HepG2 (cell line): ENCODE data around the gene CASS4. TPM values are rescaled to one million over a fixed set of nuclear protein-coding genes. Genes with fewer than 3 reads are reported as not detected.

Experiments
- CBX1 ChIP-seq: IDR thresholded peaks from one replicate; pipeline ENCODE4 v1.6.1; 2016; ENCODE audit warnings: antibody characterized with exemption, low read depth
- CEBPZ ChIP-seq: IDR thresholded peaks from 2 replicates; pipeline ENCODE4 v1.6.1; 2012; ENCODE audit warnings: low read length, improper control_type of control experiment
- HMG20A ChIP-seq: IDR thresholded peaks from 2 replicates; pipeline ENCODE4 v1.6.1; 2016; ENCODE audit warnings: borderline replicate concordance
- IKZF4 ChIP-seq: sonication (generic); formaldehyde crosslinking; IDR thresholded peaks from 2 replicates; pipeline ENCODE4 v1.5.1; 2020; ENCODE audit warnings: borderline replicate concordance, mild to moderate bottlenecking, low read depth, missing genetic modification reagents; ENCODE audit errors: not compliant biosample characterization
- NFATC3 ChIP-seq: sonication (generic); formaldehyde crosslinking; IDR thresholded peaks from 2 replicates; pipeline ENCODE4 v1.5.1; 2020; ENCODE audit warnings: mild to moderate bottlenecking, missing genetic modification reagents
- NFKBIZ ChIP-seq: IDR thresholded peaks from 2 replicates; pipeline ENCODE4 v1.6.1; 2018; ENCODE audit warnings: missing genetic modification reagents, missing compliant biosample characterization
- RBAK ChIP-seq: sonication (generic); formaldehyde crosslinking; IDR thresholded peaks from 2 replicates; pipeline ENCODE4 v1.5.1; 2020; ENCODE audit warnings: mild to moderate bottlenecking, missing genetic modification reagents
- SIX1 ChIP-seq: sonication (generic); formaldehyde crosslinking; IDR thresholded peaks from 2 replicates; pipeline ENCODE4 v1.4.0; 2020; ENCODE audit warnings: missing genetic modification reagents, borderline replicate concordance
- SKIL ChIP-seq: sonication (generic); formaldehyde crosslinking; IDR thresholded peaks from 2 replicates; pipeline ENCODE4 v1.8.0; 2022; ENCODE audit warnings: missing genetic modification reagents, mild to moderate bottlenecking, moderate library complexity, borderline replicate concordance
- THRA ChIP-seq: sonication (generic); formaldehyde crosslinking; IDR thresholded peaks from 2 replicates; pipeline ENCODE4 v1.4.0; 2020; ENCODE audit warnings: missing genetic modification reagents, borderline replicate concordance
- ZBTB21 ChIP-seq: sonication (generic); formaldehyde crosslinking; IDR thresholded peaks from 2 replicates; pipeline ENCODE4 v1.4.0; 2020; ENCODE audit warnings: missing genetic modification reagents
- ZFP91 ChIP-seq: sonication (generic); formaldehyde crosslinking; IDR thresholded peaks from 2 replicates; pipeline ENCODE4 v1.9.0; 2022; ENCODE audit warnings: missing genetic modification reagents, mild to moderate bottlenecking, borderline replicate concordance
- ZHX1 ChIP-seq: sonication (generic); formaldehyde crosslinking; IDR thresholded peaks from 2 replicates; pipeline ENCODE4 v1.8.1; 2022; ENCODE audit warnings: low read depth, mild to moderate bottlenecking, missing genetic modification reagents
- ZNF577 ChIP-seq: sonication (generic); formaldehyde crosslinking; IDR thresholded peaks from 2 replicates; pipeline ENCODE4 v1.4.0; 2020; ENCODE audit warnings: mild to moderate bottlenecking, low read depth, missing genetic modification reagents, borderline replicate concordance
- ZNF710 ChIP-seq: sonication (generic); formaldehyde crosslinking; IDR thresholded peaks from 2 replicates; pipeline ENCODE4 v1.5.0; 2020; ENCODE audit warnings: mild to moderate bottlenecking, missing genetic modification reagents, borderline replicate concordance
- ZNF747 ChIP-seq: sonication (generic); formaldehyde crosslinking; IDR thresholded peaks from 2 replicates; pipeline ENCODE4 v1.8.1; 2023; ENCODE audit warnings: missing genetic modification reagents, mild to moderate bottlenecking, borderline replicate concordance
- polyA plus RNA-seq, 8 experiments: library from polyadenylated mRNA; depleted of rRNA in 3 of 8; stranded (reverse) in 7 of 8; unstranded in 1 of 8; fragments of >200 nt; fragmentation: Illumina TruSeq in 4 of 8; extraction: Trizol in 4 of 8; gene quantifications; 2 replicates each; pipeline versions ENCODE4 v1.2.1 to v1.2.3, GENCODE V29; 2011 to 2016; ENCODE audit warnings: low read depth in 4 of 8, missing spikeins in 1 of 8, mixed read lengths in 1 of 8; ENCODE audit not compliant: insufficient read depth in 1 of 8
- total RNA-seq, 5 experiments: library from RNA; depleted of rRNA; stranded (reverse); fragments of >200 nt; fragmentation: Illumina TruSeq; extraction: Trizol; gene quantifications; 2 replicates each; pipeline ENCODE4 v1.2.3, GENCODE V29; 2016; ENCODE audit warnings: low read depth in 1 of 5

The CASS4 gene
- total and polyA plus RNA-seq, 2 of the 13 experiments (the other 11 are each of a cell fraction or from before 2014, with no cell fraction given), result 0.17 to 0.49 TPM

- TF ChIP-seq THRA (CRISPR knock-in tag) (no peak), HMG20A (CRISPR knock-in tag) (no peak), SKIL (CRISPR knock-in tag) (no peak), ZHX1 (CRISPR knock-in tag) (no peak), CBX1 (no peak), ZBTB21 (CRISPR knock-in tag) (no peak), NFATC3 (0 out of 2 replicates have a peak, but pooled peaks have one; percentile 12), CEBPZ (no peak), ZFP91 (no peak), ZNF710 (CRISPR knock-in tag) (no peak), RBAK (no peak), SIX1 (CRISPR knock-in tag) (no peak), NFKBIZ (CRISPR knock-in tag) (no peak), ZNF747 (CRISPR knock-in tag) (no peak), IKZF4 (CRISPR knock-in tag) (no peak), ZNF577 (CRISPR knock-in tag) (no peak)
Measured at GRCh38 chr20:56467968-56468315, 55.9 kb downstream of the CASS4 start (continued).
